NCI-H82 treated with DMSO at 0.1 percent for 48 hours (cell line): Measurements from ENCODE around the gene ALKBH6.

Experiments used
- DNase-seq: peaks from one replicate; lab custom pipeline; 2025; ENCODE audit not compliant: unreplicated experiment; lab: John Stamatoyannopoulos, UW

Gene ALKBH6

DNA sequence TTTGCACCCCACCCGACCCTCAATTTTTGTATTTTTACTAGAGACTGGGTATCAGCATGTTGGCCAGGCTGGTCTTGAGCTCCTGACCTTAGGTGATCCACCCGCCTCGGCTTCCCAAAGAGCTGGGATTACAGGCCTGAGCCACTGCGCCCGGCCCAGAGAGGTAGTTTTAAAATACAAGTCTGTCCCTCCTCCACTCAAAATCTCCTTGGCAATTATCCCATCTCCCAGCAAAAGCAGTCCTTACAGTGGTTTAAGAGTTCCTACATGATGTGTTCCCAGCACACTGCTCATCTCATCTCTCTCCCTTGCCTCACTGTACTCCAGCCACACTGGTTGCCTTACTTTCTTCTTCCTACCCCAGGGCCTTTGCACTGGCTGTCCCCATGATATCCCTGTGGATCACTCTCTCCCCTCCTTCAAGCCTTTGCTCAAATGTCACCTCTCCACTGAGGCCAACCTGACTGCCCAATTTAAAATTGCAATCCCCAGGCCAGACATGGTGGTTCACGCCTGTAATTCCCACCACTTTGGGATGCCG lies 53.5 kb downstream of the ALKBH6 start:
- no peak for DNase-seq

DNA sequence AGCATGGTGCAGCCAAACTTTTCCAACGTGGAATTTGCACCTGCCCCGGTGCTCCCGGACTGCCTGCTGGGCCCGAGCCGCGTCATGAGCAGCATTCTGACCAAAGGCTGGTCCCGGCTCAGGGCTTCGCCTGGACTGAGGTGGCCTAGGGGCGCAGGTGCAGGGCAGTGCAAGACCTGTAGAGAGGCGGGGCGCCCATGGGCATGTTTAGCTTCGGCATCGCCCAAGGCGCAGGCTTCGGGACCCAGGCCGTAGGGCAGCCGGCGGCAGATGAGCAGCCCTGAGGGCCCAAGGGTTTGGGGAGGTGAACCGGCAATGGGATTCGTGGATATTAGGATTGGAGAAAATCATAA lies 54.1 kb downstream of the ALKBH6 start:
- DNase-seq, result no peak
